ENCODE data around the gene ACTL8.

DNA sequence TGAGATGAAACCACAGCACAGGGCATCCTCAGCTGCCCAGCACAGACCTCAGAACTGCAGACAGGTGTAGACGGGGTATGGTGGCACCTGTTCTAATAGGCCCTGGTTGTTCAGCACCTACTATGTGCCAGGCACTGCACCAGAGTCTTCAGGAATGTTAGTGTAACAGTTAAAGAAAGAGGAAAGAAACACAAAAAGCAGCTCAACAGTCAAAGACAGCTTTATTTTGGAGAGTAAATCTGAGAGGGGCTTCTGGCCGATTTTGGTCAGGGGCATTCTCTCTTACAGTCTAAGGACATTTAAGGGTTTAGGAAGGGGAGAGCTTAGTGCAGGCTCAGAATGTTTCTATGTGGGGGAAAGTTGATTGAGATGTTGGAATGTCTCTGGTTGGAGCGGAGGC lies 45.2 kb upstream of the ACTL8 start:
- TF ChIP-seq, protein P1, sequence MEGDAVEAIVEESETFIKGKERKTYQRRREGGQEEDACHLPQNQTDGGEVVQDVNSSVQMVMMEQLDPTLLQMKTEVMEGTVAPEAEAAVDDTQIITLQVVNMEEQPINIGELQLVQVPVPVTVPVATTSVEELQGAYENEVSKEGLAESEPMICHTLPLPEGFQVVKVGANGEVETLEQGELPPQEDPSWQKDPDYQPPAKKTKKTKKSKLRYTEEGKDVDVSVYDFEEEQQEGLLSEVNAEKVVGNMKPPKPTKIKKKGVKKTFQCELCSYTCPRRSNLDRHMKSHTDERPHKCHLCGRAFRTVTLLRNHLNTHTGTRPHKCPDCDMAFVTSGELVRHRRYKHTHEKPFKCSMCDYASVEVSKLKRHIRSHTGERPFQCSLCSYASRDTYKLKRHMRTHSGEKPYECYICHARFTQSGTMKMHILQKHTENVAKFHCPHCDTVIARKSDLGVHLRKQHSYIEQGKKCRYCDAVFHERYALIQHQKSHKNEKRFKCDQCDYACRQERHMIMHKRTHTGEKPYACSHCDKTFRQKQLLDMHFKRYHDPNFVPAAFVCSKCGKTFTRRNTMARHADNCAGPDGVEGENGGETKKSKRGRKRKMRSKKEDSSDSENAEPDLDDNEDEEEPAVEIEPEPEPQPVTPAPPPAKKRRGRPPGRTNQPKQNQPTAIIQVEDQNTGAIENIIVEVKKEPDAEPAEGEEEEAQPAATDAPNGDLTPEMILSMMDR (IDR thresholded peaks at IDR 0.05) = no peak
- no peak for TF ChIP-seq POLR2AphosphoS5 (IDR thresholded peaks at IDR 0.05)
